Colonic mucosa (tissue), 4 donors: Measurements from ENCODE around the gene FARS2. TPM values are rescaled to one million over a fixed set of nuclear protein-coding genes. Genes with fewer than 3 reads are reported as not detected.

Experiments
- DNase-seq: peaks from one replicate; pipeline ENCODE4 v3.0.0-alpha.2; 2020
- H3K27ac ChIP-seq: fragments of 200-600 bp; one replicate; pipeline ENCODE4 v1.8.0; 2021
- H3K27me3 ChIP-seq: fragments of 200-600 bp; one replicate; pipeline ENCODE4 v1.8.0; 2021
- H3K36me3 ChIP-seq: fragments of 200-600 bp; one replicate; pipeline ENCODE4 v1.8.0; 2021
- H3K4me1 ChIP-seq: fragments of 200-600 bp; one replicate; pipeline ENCODE4 v1.8.0; 2021; ENCODE audit warnings: mild to moderate bottlenecking
- H3K4me3 ChIP-seq: fragments of 200-600 bp; one replicate; pipeline ENCODE4 v1.8.0; 2021
- H3K9ac ChIP-seq, 2 donors: one replicate each; pipeline ENCODE4 v1.7.0; 2013; ENCODE audit warnings: control low read depth in 2 of 2, low read depth in 2 of 2, low read length in 2 of 2
- H3K9me3 ChIP-seq: fragments of 200-600 bp; one replicate; pipeline ENCODE4 v1.8.0; 2021
- intact Hi-C: fragments of 100-400 bp; cut with DNase I; formaldehyde crosslinking; loops from one replicate; pipeline ENCODE4 v1.14.1; 2022
- total RNA-seq, 2 donors: library from RNA; stranded (reverse); fragmentation: NEBNext Ultra II Directional in 1 of 2; extraction: Animal tissue kit (Norgen Biotek cat#: 25700) in 1 of 2; gene quantifications; one replicate each; pipeline ENCODE4 v1.2.1, GENCODE V29; 2021
- TF ChIP-seq, protein P1 (sequence below): fragments of 200-600 bp; IDR thresholded peaks from one replicate; pipeline ENCODE4 v1.8.0; 2022; ENCODE audit warnings: antibody characterized with exemption, mild to moderate bottlenecking
- donor health status: healthy.
- donor health status: DM: no; HTN: no; CAD: no.
- donor health status: DM: no; HTN: no; CAD: no.

The FARS2 gene
- total RNA-seq, 2 donors from 2014 or later: 14.7 to 23.0 TPM

- H3K9ac ChIP-seq: no peak overlapping the region
- intact Hi-C loops: no loop called here
- no peak overlapping the region for H3K27ac ChIP-seq
- DNase-seq: peak; percentile 47
- no peaks in the 10 kb centered on the region for H3K27me3 ChIP-seq
- no peaks in the 10 kb centered on the region for H3K36me3 ChIP-seq
- TF ChIP-seq, protein P1, sequence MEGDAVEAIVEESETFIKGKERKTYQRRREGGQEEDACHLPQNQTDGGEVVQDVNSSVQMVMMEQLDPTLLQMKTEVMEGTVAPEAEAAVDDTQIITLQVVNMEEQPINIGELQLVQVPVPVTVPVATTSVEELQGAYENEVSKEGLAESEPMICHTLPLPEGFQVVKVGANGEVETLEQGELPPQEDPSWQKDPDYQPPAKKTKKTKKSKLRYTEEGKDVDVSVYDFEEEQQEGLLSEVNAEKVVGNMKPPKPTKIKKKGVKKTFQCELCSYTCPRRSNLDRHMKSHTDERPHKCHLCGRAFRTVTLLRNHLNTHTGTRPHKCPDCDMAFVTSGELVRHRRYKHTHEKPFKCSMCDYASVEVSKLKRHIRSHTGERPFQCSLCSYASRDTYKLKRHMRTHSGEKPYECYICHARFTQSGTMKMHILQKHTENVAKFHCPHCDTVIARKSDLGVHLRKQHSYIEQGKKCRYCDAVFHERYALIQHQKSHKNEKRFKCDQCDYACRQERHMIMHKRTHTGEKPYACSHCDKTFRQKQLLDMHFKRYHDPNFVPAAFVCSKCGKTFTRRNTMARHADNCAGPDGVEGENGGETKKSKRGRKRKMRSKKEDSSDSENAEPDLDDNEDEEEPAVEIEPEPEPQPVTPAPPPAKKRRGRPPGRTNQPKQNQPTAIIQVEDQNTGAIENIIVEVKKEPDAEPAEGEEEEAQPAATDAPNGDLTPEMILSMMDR: peak; percentile 83
- no peak overlapping the region for H3K4me3 ChIP-seq
- H3K4me1 ChIP-seq: no peaks in the 10 kb centered on the region
- no peaks in the 10 kb centered on the region for H3K9me3 ChIP-seq
Observed at GRCh38 chr6:5471044-5471443, 209.7 kb downstream of the FARS2 start.

- TF ChIP-seq, protein P1: no peak
- no peaks in the 10 kb centered on the region for H3K4me1 ChIP-seq
- H3K9ac ChIP-seq: no peak overlapping the region
- H3K27me3 ChIP-seq: no peaks in the 10 kb centered on the region
- H3K9me3 ChIP-seq: no peaks in the 10 kb centered on the region
- intact Hi-C loops: no loop called here
- H3K27ac ChIP-seq: no peak overlapping the region
- no peak overlapping the region for H3K4me3 ChIP-seq
- no peak for DNase-seq
- no peaks in the 10 kb centered on the region for H3K36me3 ChIP-seq
Observed at GRCh38 chr6:5471637-5472398, 210.5 kb downstream of the FARS2 start.

DNA sequence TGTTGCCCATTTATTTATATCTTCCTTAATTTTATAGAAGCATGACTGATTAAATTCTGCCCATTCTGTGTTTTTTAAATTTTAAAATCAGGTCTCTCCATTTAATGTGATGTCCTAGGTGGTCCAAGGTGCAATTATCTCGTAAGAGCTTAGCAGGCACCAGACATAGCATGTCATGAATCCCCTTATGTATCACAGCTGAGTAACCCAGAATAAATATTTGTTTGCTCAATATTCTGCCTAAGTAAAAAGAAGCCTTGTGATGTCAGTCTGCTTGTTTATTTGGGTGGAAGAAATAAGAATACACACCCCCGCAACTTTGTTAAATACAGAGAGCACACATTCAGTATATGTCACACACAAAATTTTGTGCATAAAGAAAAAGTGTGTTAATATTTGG is 211.3 kb downstream of the FARS2 start:
- Histone ChIP-seq H3K27ac (no peak overlapping the region), H3K27me3 (no peaks in the 10 kb centered on the region), H3K4me1 (no peaks in the 10 kb centered on the region), H3K36me3 (no peaks in the 10 kb centered on the region), H3K4me3 (no peak overlapping the region), H3K9ac (no peak overlapping the region), H3K9me3 (no peaks in the 10 kb centered on the region)
- TF ChIP-seq, protein P1: no peak
- no peak for DNase-seq
- intact Hi-C loops: no loop called here

GRCh38 chr6:5475779-5476178 is 214.5 kb downstream of the FARS2 start:
- no peaks in the 10 kb centered on the region for H3K9me3 ChIP-seq
- intact Hi-C loops: no loop called here
- H3K27ac ChIP-seq: no peak overlapping the region
- H3K36me3 ChIP-seq: no peaks in the 10 kb centered on the region
- no peak overlapping the region for H3K9ac ChIP-seq
- TF ChIP-seq, protein P1: no peak
- H3K4me3 ChIP-seq: no peak overlapping the region
- H3K4me1 ChIP-seq: no peaks in the 10 kb centered on the region
- no peak for DNase-seq
- H3K27me3 ChIP-seq: no peaks in the 10 kb centered on the region

DNA sequence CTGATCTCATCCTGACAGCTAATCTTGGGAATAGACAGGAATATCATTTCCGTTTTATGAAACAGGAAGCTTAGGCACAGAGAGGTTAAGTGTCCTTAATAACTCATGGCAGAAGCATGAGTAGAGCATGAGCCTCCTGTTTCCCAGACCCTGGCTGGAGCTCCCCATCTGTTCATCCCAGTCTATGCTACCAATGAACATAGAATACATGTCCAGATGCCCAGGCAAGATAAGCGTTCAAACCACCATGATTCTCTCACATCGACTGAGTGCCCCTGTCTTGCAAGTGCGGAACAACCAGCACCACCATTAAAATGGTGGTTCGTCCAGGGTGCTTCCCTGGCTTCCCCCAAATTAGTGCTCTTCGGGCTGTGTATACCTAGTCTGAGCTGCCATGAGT is 217.1 kb downstream of the FARS2 start:
- Histone ChIP-seq H3K27me3 (no peaks in the 10 kb centered on the region), H3K4me3 (no peak overlapping the region), H3K9ac (no peak overlapping the region), H3K27ac (no peak overlapping the region), H3K9me3 (no peaks in the 10 kb centered on the region), H3K36me3 (no peaks in the 10 kb centered on the region), H3K4me1 (no peaks in the 10 kb centered on the region)
- DNase-seq: no peak
- intact Hi-C loops: no loop called here
- TF ChIP-seq, protein P1: no peak
